Thyroid gland (tissue), 4 donors: ENCODE results near the gene POTEI. TPM values are rescaled to one million over a fixed set of nuclear protein-coding genes. Genes with fewer than 3 reads are reported as not detected.
"Not testable (repeated sequence)": the region's sequence is repeated elsewhere in the genome, so short reads cannot be mapped to it uniquely, and the experiment has no call there.

ENCODE experiments used
- DNase-seq, 2 donors: peaks; one replicate each; pipeline ENCODE4 v3.0.0-alpha.2; 2019
- H3K27ac ChIP-seq, 3 donors: fragments of 200-600 bp; sonication (generic); 1 replicate in 2 of 3; 2 replicates in 1 of 3; pipeline ENCODE4 v1.5.1; 2016 to 2019; ENCODE audit warnings: mild to moderate bottlenecking in 1 of 3, moderate library complexity in 1 of 3
- H3K27me3 ChIP-seq: fragments of 200-600 bp; sonication (generic); one replicate; pipeline ENCODE4 v1.5.1; 2019
- H3K36me3 ChIP-seq, 2 donors: fragments of 200-600 bp; sonication (generic); one replicate each; pipeline ENCODE4 v1.5.1; 2016 to 2019
- H3K4me1 ChIP-seq, 2 donors: fragments of 200-600 bp; sonication (generic); one replicate each; pipeline ENCODE4 v1.5.1; 2017 to 2019
- H3K4me3 ChIP-seq, 3 donors: fragments of 200-600 bp; sonication (generic); replicated peaks in 1 of 3; 1 replicate in 2 of 3; 2 replicates in 1 of 3; pipeline ENCODE4 v1.5.1; 2016; ENCODE audit warnings: mild to moderate bottlenecking in 1 of 3
- H3K9me3 ChIP-seq: fragments of 200-600 bp; sonication (generic); one replicate; pipeline ENCODE4 v1.5.1; 2017
- CTCF ChIP-seq, 6 experiments: fragments of 200-600 bp in 3 of 6; fragments of 450-650 bp in 3 of 6; sonication (generic) in 3 of 6; IDR thresholded peaks; one replicate each; pipeline ENCODE4 v1.5.1; 2016 to 2019; ENCODE audit warnings: antibody characterized with exemption in 6 of 6, mild to moderate bottlenecking in 2 of 6, inconsistent platforms in 1 of 6, moderate library complexity in 1 of 6
- WGBS, 2 donors: methylation state at CpG; one replicate each; pipeline ENCODE4 v1.1.5; 2017; 5-methylcytosine and 5-hydroxymethylcytosine counted together
- intact Hi-C: fragments of 100-400 bp; cut with DNase I; formaldehyde crosslinking; loops from one replicate; pipeline ENCODE4 v1.15.1; 2023
- small RNA-seq: library from RNA; depleted of rRNA; stranded (forward); fragments of <200 nt; gene quantifications from one replicate; pipeline ENCODE3, GENCODE V24; 2016
- total RNA-seq, 4 donors: library from RNA; depleted of rRNA; stranded (reverse); fragments of >200 nt; gene quantifications; one replicate each; pipeline ENCODE4 v1.2.3, GENCODE V29; 2016

Gene POTEI
- total RNA-seq, 4 donors from 2014 or later = 0.11 to 0.27 TPM; not detected in 2

GRCh38 chr2:130451823-130452222 is 57.3 kb downstream of the POTEI start:
- H3K9me3 ChIP-seq, H3K4me3 ChIP-seq, H3K36me3 ChIP-seq, intact Hi-C loops, H3K4me1 ChIP-seq, DNase-seq, H3K27ac ChIP-seq, H3K27me3 ChIP-seq: not testable (repeated sequence)
- WGBS, 2 donors = 95% methylated on average over 8 of the region's 10 CpGs; no CpG with 5 or more reads in 1 of the 2 donors

- H3K4me1 ChIP-seq, DNase-seq, H3K9me3 ChIP-seq, H3K27me3 ChIP-seq, H3K4me3 ChIP-seq, intact Hi-C loops, H3K36me3 ChIP-seq, H3K27ac ChIP-seq: not testable (repeated sequence)
- 54 to 100% methylated on average over 1 to 2 of the region's 3 CpGs for WGBS, 2 donors
These were observed 57.9 kb downstream of the POTEI start for GRCh38 chr2:130451278-130451677.

GRCh38 chr2:130450366-130450765 is 58.8 kb downstream of the POTEI start:
- intact Hi-C loops, H3K36me3 ChIP-seq, H3K4me1 ChIP-seq, H3K4me3 ChIP-seq, DNase-seq, H3K9me3 ChIP-seq, H3K27me3 ChIP-seq, H3K27ac ChIP-seq: not testable (repeated sequence)
- WGBS, 2 donors = no CpG with 5 or more reads among the region's 7 CpGs

GRCh38 chr2:130427631-130428030 is 81.5 kb downstream of the POTEI start:
- peak in 4 of 6 experiments; percentile 30 to 47 (median 38) for TF ChIP-seq CTCF (IDR thresholded peaks at IDR 0.05)
- intact Hi-C loops, H3K9me3 ChIP-seq, H3K27ac ChIP-seq, H3K36me3 ChIP-seq, H3K27me3 ChIP-seq, H3K4me1 ChIP-seq: not testable (repeated sequence)
- peak; percentile 72 to 74 for DNase-seq
- H3K4me3 ChIP-seq = peak overlapping the region in 2 of 3 donors; percentile 35 to 73
- 0 to 8% methylated on average over 12 to 14 of the region's 34 CpGs for WGBS, 2 donors

- H3K9me3 ChIP-seq, H3K27ac ChIP-seq, H3K4me1 ChIP-seq, H3K27me3 ChIP-seq, H3K36me3 ChIP-seq, DNase-seq, intact Hi-C loops, H3K4me3 ChIP-seq: not testable (repeated sequence)
- 100% methylated on average over 1 of the region's 1 CpG for WGBS, 2 donors
These were observed 90.3 kb downstream of the POTEI start for GRCh38 chr2:130418845-130419244.

- intact Hi-C loops, H3K4me1 ChIP-seq, H3K9me3 ChIP-seq, H3K36me3 ChIP-seq, H3K27ac ChIP-seq, H3K4me3 ChIP-seq, H3K27me3 ChIP-seq: not testable (repeated sequence)
- TF ChIP-seq CTCF (IDR thresholded peaks at IDR 0.05) = peak in 1 of 6 experiments; percentile 13
- DNase-seq = peak; percentile 10 to 21
- 100% methylated on average over 1 of the region's 1 CpG for WGBS, 2 donors
These were observed 92.4 kb downstream of the POTEI start for GRCh38 chr2:130416693-130417092.

Small RNAs within 50 kb of the gene (small RNA-seq; reads per million reads assigned to genes)
- gene RF00017 (not detected), gene RNU6-473P (not detected)

Other genes starting within 250 kb of the POTEI start
- 10 to 100 TPM; 69.5 to 98.6 (median 94.4) TPM for gene IMP4, start 166.4 kb downstream of the POTEI start, total RNA-seq
- gene PTPN18, start 153.3 kb downstream of the POTEI start, total RNA-seq = 10 to 100 TPM; 45.5 to 69.8 (median 57.4) TPM
- not detected for gene CFC1B, start 11.9 kb upstream of the POTEI start, total RNA-seq
- not detected for gene CFC1, start 90.2 kb upstream of the POTEI start, total RNA-seq
- under 1 TPM in 1 of 4 donors, not detected in 3; 0.27 TPM for gene POTEJ, start 102.1 kb upstream of the POTEI start, total RNA-seq
- gene GPR148, start 219.7 kb upstream of the POTEI start, total RNA-seq = not detected
- under 1 TPM in 1 of 4 donors, not detected in 3; 0.08 TPM for gene AMER3, start 246.2 kb upstream of the POTEI start, total RNA-seq